DND-41 (cell line): ENCODE data around the gene HNRNPLL.
A peak's percentile ranks its signal among the peaks of the same experiment; 100 is the strongest.

Experiments used
- ATAC-seq: fragments of 200-7000 bp; cut with Tn5 transposase; 3 replicates; pipeline ENCODE4 v1.9.1; 2021; ENCODE audit warnings: low read depth; ENCODE audit not compliant: insufficient read depth
- DNase-seq: peaks from one replicate; pipeline ENCODE4 v3.0.0-alpha.2; 2020
- H2AFZ ChIP-seq: 2 replicates; pipeline ENCODE4 v1.6.0; 2012; ENCODE audit warnings: low read depth, low read length
- H3K27ac ChIP-seq: 2 replicates; pipeline ENCODE4 v1.5.1; 2012; ENCODE audit warnings: low read length, inconsistent platforms
- H3K27me3 ChIP-seq: fragments of 200-600 bp; sonication (generic); 2 replicates; pipeline ENCODE4 v1.6.0; 2012; ENCODE audit warnings: low read length, mild to moderate bottlenecking, inconsistent platforms; ENCODE audit not compliant: insufficient read depth, poor library complexity
- H3K36me3 ChIP-seq: 2 replicates; pipeline ENCODE4 v1.5.1; 2012; ENCODE audit warnings: low read length, inconsistent platforms; ENCODE audit not compliant: insufficient read depth
- H3K4me1 ChIP-seq: 2 replicates; pipeline ENCODE4 v1.5.1; 2012; ENCODE audit warnings: mild to moderate bottlenecking, low read length; ENCODE audit not compliant: insufficient read depth
- H3K4me2 ChIP-seq: 2 replicates; pipeline ENCODE4 v1.6.0; 2012; ENCODE audit warnings: mild to moderate bottlenecking, moderate library complexity, low read length, inconsistent platforms; ENCODE audit not compliant: insufficient read depth
- H3K4me3 ChIP-seq, 2 experiments: fragments of 200-600 bp in 1 of 2; shearing (Covaris generic) in 1 of 2; 2 replicates each; pipeline ENCODE4 v1.5.1; 2012 to 2016; ENCODE audit warnings: inconsistent platforms in 2 of 2, low read length in 2 of 2, mild to moderate bottlenecking in 2 of 2, low read depth in 1 of 2, moderate library complexity in 1 of 2
- H3K79me2 ChIP-seq: 2 replicates; pipeline ENCODE4 v1.6.0; 2012; ENCODE audit warnings: low read length, inconsistent platforms; ENCODE audit not compliant: insufficient read depth
- H3K9ac ChIP-seq: 2 replicates; pipeline ENCODE4 v1.6.0; 2012; ENCODE audit warnings: low read depth, mild to moderate bottlenecking, inconsistent platforms, low read length, moderate library complexity
- H3K9me3 ChIP-seq: 2 replicates; pipeline ENCODE4 v1.5.1; 2012; ENCODE audit warnings: low read length, moderate library complexity, mild to moderate bottlenecking, inconsistent platforms; ENCODE audit not compliant: insufficient read depth, severe bottlenecking
- H4K20me1 ChIP-seq: 2 replicates; pipeline ENCODE4 v1.6.0; 2012; ENCODE audit warnings: low read length; ENCODE audit not compliant: insufficient read depth
- CTCF ChIP-seq: IDR thresholded peaks from 2 replicates; pipeline ENCODE4 v1.5.1; 2012; ENCODE audit warnings: borderline replicate concordance, low read length, moderate library complexity, mild to moderate bottlenecking; ENCODE audit not compliant: poor library complexity, severe bottlenecking; ENCODE audit errors: extremely low read depth
- EZH2 ChIP-seq: IDR thresholded peaks from 3 replicates; pipeline ENCODE4 v1.6.1; 2012; ENCODE audit warnings: borderline replicate concordance, low read depth, mild to moderate bottlenecking, moderate library complexity, low read length, inconsistent platforms; ENCODE audit not compliant: severe bottlenecking

HNRNPLL gene

GRCh38 chr2:38596229-38596628, 6.5 kb downstream of the HNRNPLL start:
- no peaks in the 10 kb centered on the region for H3K27me3 ChIP-seq
- no peak overlapping the region for H3K27ac ChIP-seq
- H3K9me3 ChIP-seq, result no peaks in the 10 kb centered on the region
- peak; percentile 56 for ATAC-seq
- TF ChIP-seq CTCF, result no peak
- no peak for TF ChIP-seq EZH2
- H3K9ac ChIP-seq, result no peak overlapping the region
- peak; percentile 30 for DNase-seq
- peaks cover 100% of the 10 kb centered on the region for H3K79me2 ChIP-seq
- peak overlapping the region; percentile 11; the same call in 1 of the 2 replicates for H3K4me2 ChIP-seq
- H3K4me1 ChIP-seq, result peaks cover 34% of the 10 kb centered on the region
- no peak overlapping the region for H2AFZ ChIP-seq
- H3K36me3 ChIP-seq, result peaks cover 13% of the 10 kb centered on the region
- H3K4me3 ChIP-seq, result no peak overlapping the region
- H4K20me1 ChIP-seq, result peaks cover 48% of the 10 kb centered on the region

GRCh38 chr2:38592951-38593350, 9.8 kb downstream of the HNRNPLL start:
- no peak for TF ChIP-seq EZH2
- TF ChIP-seq CTCF, result no peak
- H3K27ac ChIP-seq, result no peak overlapping the region
- H3K27me3 ChIP-seq, result no peaks in the 10 kb centered on the region
- no peak overlapping the region for H3K4me3 ChIP-seq
- DNase-seq, result no peak
- H3K9ac ChIP-seq, result no peak overlapping the region
- H4K20me1 ChIP-seq, result peaks cover 28% of the 10 kb centered on the region
- ATAC-seq, result no peak
- H3K9me3 ChIP-seq, result no peaks in the 10 kb centered on the region
- peaks cover 98% of the 10 kb centered on the region for H3K79me2 ChIP-seq
- peaks cover 4% of the 10 kb centered on the region for H3K4me1 ChIP-seq
- H3K36me3 ChIP-seq, result peaks cover 32% of the 10 kb centered on the region
- no peak overlapping the region for H3K4me2 ChIP-seq
- no peak overlapping the region for H2AFZ ChIP-seq

- peaks cover 98% of the 10 kb centered on the region for H3K79me2 ChIP-seq
- H3K27me3 ChIP-seq, result no peaks in the 10 kb centered on the region
- H3K27ac ChIP-seq, result no peak overlapping the region
- H3K4me2 ChIP-seq, result no peak overlapping the region
- ATAC-seq, result no peak
- TF ChIP-seq CTCF (no peak), EZH2 (no peak)
- H2AFZ ChIP-seq, result no peak overlapping the region
- peaks cover 25% of the 10 kb centered on the region for H4K20me1 ChIP-seq
- no peaks in the 10 kb centered on the region for H3K9me3 ChIP-seq
- H3K36me3 ChIP-seq, result peaks cover 48% of the 10 kb centered on the region
- no peak for DNase-seq
- no peak overlapping the region for H3K9ac ChIP-seq
- no peak overlapping the region for H3K4me3 ChIP-seq
- H3K4me1 ChIP-seq, result no peaks in the 10 kb centered on the region
Observed at GRCh38 chr2:38591152-38591551, 11.6 kb downstream of the HNRNPLL start.

- Histone ChIP-seq H3K36me3 (peaks cover 59% of the 10 kb centered on the region), H3K79me2 (peaks cover 98% of the 10 kb centered on the region), H3K4me3 (no peak overlapping the region), H3K27me3 (no peaks in the 10 kb centered on the region), H3K9me3 (no peaks in the 10 kb centered on the region), H3K27ac (no peak overlapping the region), H3K4me2 (no peak overlapping the region), H3K4me1 (no peaks in the 10 kb centered on the region), H2AFZ (no peak overlapping the region), H3K9ac (no peak overlapping the region), H4K20me1 (peaks cover 26% of the 10 kb centered on the region)
- TF ChIP-seq EZH2, result no peak
- TF ChIP-seq CTCF, result peak; percentile 20
- DNase-seq (no peak), ATAC-seq (no peak)
Observed at GRCh38 chr2:38590053-38590452, 12.7 kb downstream of the HNRNPLL start.
